ENCODE measurements around the gene ARMC7.
"Not testable (repeated sequence)": the region's sequence is repeated elsewhere in the genome, so short reads cannot be mapped to it uniquely, and the experiment has no call there.

The ARMC7 gene

DNA sequence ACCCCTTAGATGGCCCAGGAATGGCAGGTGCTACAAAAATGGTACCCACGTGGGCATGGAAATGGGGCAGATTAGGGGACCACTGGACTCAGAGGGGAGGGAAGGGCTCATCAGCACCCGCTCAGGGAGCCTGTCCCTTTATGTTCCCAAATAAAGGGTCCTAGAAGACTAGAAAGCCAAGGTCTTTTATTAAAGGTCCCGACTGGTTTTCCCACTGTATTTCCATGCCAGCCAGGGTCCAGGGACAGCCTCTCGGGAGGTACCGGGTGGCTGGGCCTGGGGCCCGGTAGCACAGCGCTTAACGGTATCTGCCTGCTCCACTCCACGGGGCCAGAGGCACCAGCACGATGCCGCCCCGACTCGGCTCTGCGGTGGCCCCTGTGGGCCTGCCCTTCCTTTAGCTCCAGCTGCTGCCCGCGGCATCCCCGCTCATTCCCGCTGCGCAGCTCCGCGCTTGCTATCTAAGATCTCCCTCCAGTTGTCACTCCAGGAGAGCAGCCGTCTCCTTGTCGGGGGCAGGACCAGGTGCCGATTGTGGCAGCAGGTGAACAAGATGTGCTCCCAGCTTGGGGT lies 20.4 kb downstream of the ARMC7 start:
- DNase-seq (ENCODE audit: low read depth in 2 of 2) = no peak

GRCh38 chr17:75130632-75131277 lies 21.0 kb downstream of the ARMC7 start:
- DNase-seq (ENCODE audit: low read depth in 2 of 2) = peak; percentile 37 to 48

DNA sequence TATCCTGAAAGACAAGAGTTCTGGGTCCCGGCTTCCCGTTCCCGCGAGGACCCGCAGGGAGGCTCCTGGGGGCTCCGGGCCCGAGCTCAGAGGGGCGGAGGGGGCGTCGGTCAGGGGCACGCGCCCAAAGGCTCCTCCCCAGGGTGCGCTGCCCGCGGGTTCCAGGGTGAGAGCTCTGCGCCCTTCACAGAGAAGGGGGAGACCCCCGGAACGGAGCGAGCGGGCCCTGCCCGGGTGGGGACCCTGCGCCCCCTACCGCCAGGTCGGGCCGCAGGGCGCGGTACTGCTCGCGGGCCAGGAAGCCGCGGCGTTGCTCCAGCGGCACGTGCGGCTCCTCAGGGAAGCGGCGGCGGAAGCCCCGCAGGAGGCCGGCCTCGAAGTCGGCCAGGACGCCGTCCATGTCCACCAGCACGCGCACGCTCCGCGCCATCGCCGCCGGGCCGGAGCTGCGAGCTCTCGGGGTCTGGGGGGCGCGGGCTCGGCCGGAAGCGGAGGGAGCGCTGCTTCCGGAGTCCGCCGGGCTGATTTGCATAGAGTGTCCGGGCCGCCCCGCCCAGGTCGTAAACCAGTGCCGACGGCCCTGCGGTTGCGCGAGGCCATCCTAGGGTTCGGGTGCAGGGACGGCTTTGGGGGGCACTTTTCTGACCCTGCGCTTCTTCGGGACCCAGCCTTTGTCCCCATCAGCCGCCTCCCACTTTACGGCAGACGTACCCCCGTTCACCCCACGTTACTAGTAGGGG lies 21.7 kb downstream of the ARMC7 start, which contains the start of gene NT5C:
Gene NT5C, minus strand, starts transcription at position 465 of the 740 bp plus-strand sequence. Its CDS starts 35 bp downstream, at position 430.
- DNase-seq (ENCODE audit: low read depth in 2 of 2) = peak; percentile 41 to 67

DNA sequence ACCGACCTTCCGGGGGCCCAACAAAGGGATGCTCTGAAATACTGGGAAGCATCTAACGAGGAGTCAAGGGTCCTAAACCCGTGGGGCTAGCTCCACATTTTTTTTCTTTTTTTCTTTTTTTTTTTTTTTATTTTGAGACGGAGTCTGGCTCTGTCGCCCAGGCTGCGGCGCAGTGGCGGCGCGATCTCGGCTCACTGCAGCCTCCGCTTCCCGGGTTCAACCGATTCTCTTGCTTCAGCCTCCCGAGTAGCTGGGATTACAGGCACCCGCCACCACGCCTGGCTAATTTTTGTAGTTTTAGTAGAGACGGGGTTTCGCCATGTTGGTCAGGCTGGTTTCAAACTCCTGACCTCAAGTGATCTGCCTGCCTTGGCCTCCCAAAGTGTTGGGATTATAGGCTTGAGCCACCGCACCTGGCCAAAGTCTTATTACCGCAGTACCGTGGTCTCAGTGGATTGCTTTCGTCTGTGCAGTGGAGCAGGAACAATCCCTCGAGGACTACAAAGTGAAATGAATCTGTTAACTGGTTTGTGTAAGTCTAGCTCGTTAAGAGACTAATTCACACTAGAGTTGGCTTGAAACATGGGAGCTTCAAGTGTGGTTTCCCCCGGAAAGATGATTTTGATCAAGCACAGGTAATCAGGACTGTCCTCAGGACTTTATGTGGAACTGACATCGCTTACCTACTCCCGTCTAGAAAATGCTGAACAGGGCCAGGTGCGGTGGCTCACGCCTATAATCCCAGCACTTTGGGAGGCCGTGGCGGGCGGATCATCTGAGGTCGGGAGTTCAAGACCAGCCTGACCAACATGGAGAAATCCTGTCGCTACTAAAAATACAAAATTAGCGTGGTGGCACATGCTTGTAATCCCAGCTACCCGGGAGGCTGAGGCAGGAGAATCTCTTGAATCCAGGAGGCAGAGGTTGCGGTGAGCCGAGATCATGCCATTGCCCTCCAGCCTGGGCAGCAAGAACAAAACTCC lies 22.5 kb downstream of the ARMC7 start:
- not testable (repeated sequence) for DNase-seq (ENCODE audit: low read depth in 2 of 2)

DNA sequence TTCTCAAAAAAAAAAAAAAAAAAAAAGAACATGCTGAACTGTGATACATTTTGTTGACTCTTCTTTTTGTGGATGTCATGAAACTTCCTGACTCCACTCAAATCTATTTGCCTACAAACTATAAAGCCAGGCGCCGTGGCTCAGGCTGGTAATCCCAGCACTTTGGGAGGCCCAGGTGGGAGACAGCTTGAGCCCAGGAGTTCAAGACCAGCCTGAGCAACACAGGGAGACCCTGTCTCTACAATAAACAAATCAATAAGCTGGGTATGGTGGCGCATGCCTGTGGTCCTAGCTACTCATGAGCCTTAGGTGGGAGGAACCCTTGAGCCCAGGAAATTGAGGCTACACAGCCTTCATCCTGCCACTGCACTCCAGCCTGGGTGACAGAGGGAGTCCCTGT lies 23.2 kb downstream of the ARMC7 start:
- DNase-seq (ENCODE audit: low read depth in 2 of 2) = no peak

GRCh38 chr17:75133607-75134347 lies 24.0 kb downstream of the ARMC7 start:
- not testable (repeated sequence) for DNase-seq (ENCODE audit: low read depth in 2 of 2)

- no peak for DNase-seq (ENCODE audit: low read depth in 2 of 2)
Measured at GRCh38 chr17:75135452-75135851, 25.7 kb downstream of the ARMC7 start.

DNA sequence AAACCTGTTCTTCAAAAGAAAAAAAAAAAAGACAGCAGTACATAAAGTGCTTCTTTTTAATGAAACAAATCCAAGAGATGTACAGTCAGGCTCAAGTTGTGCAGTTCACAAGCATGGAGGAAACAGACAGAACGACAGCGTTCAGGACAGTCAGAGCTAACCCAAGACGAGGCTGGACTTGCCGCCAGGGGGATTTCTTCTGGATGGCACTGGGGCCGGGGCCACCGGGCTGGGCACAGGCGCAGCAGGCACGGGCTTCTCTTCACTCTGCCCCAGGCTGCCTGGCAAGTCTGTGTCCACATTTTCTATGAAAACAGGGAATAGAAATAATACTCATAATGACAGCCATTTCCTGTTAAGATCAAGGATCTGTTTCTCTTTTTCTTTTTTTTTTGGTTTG lies 26.2 kb downstream of the ARMC7 start:
- no peak for DNase-seq (ENCODE audit: low read depth in 2 of 2)

DNA sequence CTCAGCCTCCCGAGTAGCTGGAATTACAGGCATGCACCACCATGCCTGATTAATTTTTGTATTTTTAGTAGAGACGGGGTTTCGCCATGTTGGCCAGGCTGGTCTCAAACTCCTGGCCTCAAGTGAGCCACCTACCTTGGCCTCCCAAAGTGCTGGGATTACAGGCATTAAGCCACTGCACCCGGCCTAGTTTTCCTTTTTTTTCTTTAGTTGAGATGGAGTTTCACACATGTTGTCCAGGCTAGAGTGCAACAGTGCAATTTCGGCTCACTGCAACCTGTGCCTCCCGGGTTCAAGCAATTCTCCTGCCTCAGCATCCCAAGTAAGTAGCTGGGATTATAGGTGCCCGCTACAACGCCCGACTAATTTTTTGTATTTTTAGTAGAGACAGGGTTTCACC lies 28.0 kb downstream of the ARMC7 start:
- not testable (repeated sequence) for DNase-seq (ENCODE audit: low read depth in 2 of 2)

- no peak for DNase-seq (ENCODE audit: low read depth in 2 of 2)
Measured at GRCh38 chr17:75138519-75138918, 28.8 kb downstream of the ARMC7 start.

GRCh38 chr17:75142236-75142971 lies 32.6 kb downstream of the ARMC7 start:
- no peak for DNase-seq (ENCODE audit: low read depth in 2 of 2)

GRCh38 chr17:75144816-75145512 lies 35.2 kb downstream of the ARMC7 start:
- DNase-seq (ENCODE audit: low read depth in 2 of 2) = no peak

- no peak for DNase-seq (ENCODE audit: low read depth in 2 of 2)
Measured at GRCh38 chr17:75146592-75146991, 36.8 kb downstream of the ARMC7 start.

DNA sequence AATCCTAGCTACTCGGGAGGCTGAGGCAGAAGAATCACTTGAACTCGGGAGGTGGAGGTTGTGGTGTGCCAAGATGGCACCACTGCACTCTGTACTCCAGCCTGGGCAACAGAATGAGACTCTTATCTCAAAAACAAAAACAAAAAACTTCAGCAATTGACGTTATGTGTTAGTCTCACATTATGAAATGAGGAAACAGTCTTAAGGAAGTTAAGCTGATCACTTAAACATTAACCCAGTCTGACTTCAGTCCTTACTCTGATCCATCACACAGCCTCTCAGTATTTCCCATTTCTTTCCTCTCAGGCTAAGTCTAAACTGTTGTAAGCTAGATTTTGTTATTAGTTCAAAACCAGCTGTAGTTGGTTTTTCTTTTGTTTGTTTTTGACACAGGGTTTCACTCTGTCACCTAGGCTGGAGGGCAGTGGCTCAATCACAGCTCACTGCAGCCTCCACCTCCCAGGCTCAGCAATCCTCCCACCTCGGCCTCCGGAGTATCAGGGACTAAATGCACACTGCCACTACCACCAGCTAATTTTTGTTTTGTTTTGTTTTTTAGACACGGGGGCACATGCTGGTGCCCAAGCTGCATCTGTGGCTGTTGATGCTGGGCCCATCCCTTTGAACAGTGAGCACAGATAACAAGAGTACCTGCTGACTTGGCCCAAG lies 38.2 kb downstream of the ARMC7 start:
- DNase-seq (ENCODE audit: low read depth in 2 of 2) = no peak

GRCh38 chr17:75151930-75152329 lies 42.2 kb downstream of the ARMC7 start:
- no peak for DNase-seq (ENCODE audit: low read depth in 2 of 2)

DNA sequence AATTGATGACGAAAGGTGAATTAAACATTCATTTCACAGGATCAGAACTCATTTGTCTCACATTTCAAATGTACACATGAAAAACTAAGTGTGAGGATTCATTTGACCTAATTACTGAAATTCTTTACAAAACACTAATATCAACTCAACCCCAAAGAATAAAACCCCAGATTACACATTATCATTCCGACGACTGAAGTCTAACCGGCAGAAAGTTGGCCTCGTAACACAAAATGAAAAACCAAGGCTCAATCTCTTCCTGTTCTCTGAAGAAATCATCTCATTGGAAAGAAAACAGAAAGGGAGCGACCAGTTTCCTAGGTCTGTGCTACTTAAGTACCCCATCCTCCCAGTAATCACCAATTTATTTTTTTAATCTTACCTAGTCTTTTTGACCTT lies 42.8 kb downstream of the ARMC7 start:
- no peak for DNase-seq (ENCODE audit: low read depth in 2 of 2)

GRCh38 chr17:75152922-75153779 lies 43.4 kb downstream of the ARMC7 start:
- DNase-seq (ENCODE audit: low read depth in 2 of 2) = no peak

- DNase-seq (ENCODE audit: low read depth in 2 of 2) = no peak
Measured at GRCh38 chr17:75153780-75154194, 44.0 kb downstream of the ARMC7 start.

Data from stimulated activated CD4-positive, alpha-beta T cell treated with anti-CD3 and anti-CD28 coated beads, Interleukin-1b, Interleukin-23, amount 100 ng/mL, for 4 hours (primary cell).